Stomach smooth muscle (tissue), 2 donors: ENCODE measurements around the gene C1QL3.

Source experiments
- H3K27ac ChIP-seq: one replicate; pipeline ENCODE4 v1.7.0; 2013; ENCODE audit warnings: mild to moderate bottlenecking, low read length, inconsistent platforms
- H3K27me3 ChIP-seq, 2 donors: one replicate each; pipeline ENCODE4 v1.7.0; 2013; ENCODE audit warnings: low read length in 2 of 2; ENCODE audit not compliant: insufficient read depth in 2 of 2, control insufficient read depth in 1 of 2
- H3K36me3 ChIP-seq, 2 donors: one replicate each; pipeline ENCODE4 v1.7.0; 2013; ENCODE audit warnings: low read length in 2 of 2; ENCODE audit not compliant: control insufficient read depth in 2 of 2, insufficient read depth in 2 of 2
- H3K4me1 ChIP-seq: one replicate; pipeline ENCODE4 v1.7.0; 2013; ENCODE audit warnings: low read length; ENCODE audit not compliant: control insufficient read depth, insufficient read depth
- H3K4me3 ChIP-seq, 2 donors: one replicate each; pipeline ENCODE4 v1.7.0; 2013; ENCODE audit warnings: low read length in 2 of 2
- H3K9ac ChIP-seq, 2 donors: one replicate each; pipeline ENCODE4 v1.7.0; 2013; ENCODE audit warnings: low read length in 2 of 2, mild to moderate bottlenecking in 1 of 2
- H3K9me3 ChIP-seq, 2 donors: one replicate each; pipeline ENCODE4 v1.7.0; 2013; ENCODE audit warnings: low read length in 2 of 2; ENCODE audit not compliant: control insufficient read depth in 2 of 2
- donor health status: healthy.
- donor health status: Pancreatic carcinoma.

The C1QL3 gene

GRCh38 chr10:16536155-16536554 lies 14.5 kb upstream of the C1QL3 start:
- peaks cover 4% of the 10 kb centered on the region in 2 donors for H3K27me3 ChIP-seq
- no peaks in the 10 kb centered on the region for H3K36me3 ChIP-seq
- no peaks in the 10 kb centered on the region for H3K9me3 ChIP-seq
- H3K4me1 ChIP-seq = no peaks in the 10 kb centered on the region
- no peak overlapping the region for H3K27ac ChIP-seq
- H3K4me3 ChIP-seq = no peak overlapping the region
- no peak overlapping the region for H3K9ac ChIP-seq

DNA sequence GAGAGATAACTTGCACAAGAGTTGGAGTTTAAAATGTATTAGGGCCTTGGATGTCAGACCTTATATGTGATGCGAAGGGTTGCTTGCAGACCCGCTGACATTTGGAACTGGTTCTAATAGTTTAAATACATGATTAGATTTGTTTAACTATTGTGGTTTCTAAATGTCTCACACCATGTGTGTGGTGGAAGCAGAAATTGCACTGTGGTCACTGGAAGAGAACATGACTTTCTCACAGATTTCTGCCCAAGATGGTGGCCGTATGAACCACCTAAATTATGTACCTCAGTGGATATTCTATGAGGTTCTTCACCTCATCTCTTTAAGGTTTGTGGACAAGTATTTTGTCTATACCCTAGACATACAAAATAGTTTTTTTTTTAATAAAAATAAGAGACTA lies 8.2 kb upstream of the C1QL3 start:
- H3K27ac ChIP-seq = no peak overlapping the region
- no peaks in the 10 kb centered on the region for H3K4me1 ChIP-seq
- no peaks in the 10 kb centered on the region for H3K9me3 ChIP-seq

GRCh38 chr10:16527452-16527851 lies 5.8 kb upstream of the C1QL3 start:
- H3K9me3 ChIP-seq = no peaks in the 10 kb centered on the region
- H3K27ac ChIP-seq = no peak overlapping the region
- no peak overlapping the region for H3K4me3 ChIP-seq
- no peaks in the 10 kb centered on the region for H3K4me1 ChIP-seq
- H3K27me3 ChIP-seq = peaks cover 4 to 13% of the 10 kb centered on the region in 2 donors
- H3K9ac ChIP-seq = no peak overlapping the region
- no peaks in the 10 kb centered on the region for H3K36me3 ChIP-seq

More for the DNA sequence above, 8.2 kb upstream of the C1QL3 start:
- no peak overlapping the region for H3K9ac ChIP-seq
- H3K27me3 ChIP-seq = peaks cover 0 to 6% of the 10 kb centered on the region in 2 donors
- no peak overlapping the region for H3K4me3 ChIP-seq
- no peaks in the 10 kb centered on the region for H3K36me3 ChIP-seq

GRCh38 chr10:16520900-16521299 lies 779 bp downstream of the C1QL3 start:
- Histone ChIP-seq H3K4me1 (peaks cover 20% of the 10 kb centered on the region), H3K27me3 (peaks cover 22 to 41% of the 10 kb centered on the region in 2 donors), H3K9me3 (no peaks in the 10 kb centered on the region), H3K36me3 (no peaks in the 10 kb centered on the region), H3K9ac (no peak overlapping the region), H3K27ac (no peak overlapping the region), H3K4me3 (peak overlapping the region; percentile 18 to 66)

- Histone ChIP-seq H3K9ac (no peak overlapping the region), H3K27ac (no peak overlapping the region), H3K36me3 (no peaks in the 10 kb centered on the region), H3K9me3 (no peaks in the 10 kb centered on the region), H3K4me1 (peaks cover 20% of the 10 kb centered on the region), H3K27me3 (peaks cover 22 to 41% of the 10 kb centered on the region in 2 donors), H3K4me3 (peak overlapping the region in 1 of 2 donors; percentile 66)
Measured at GRCh38 chr10:16519908-16520861, 1.5 kb downstream of the C1QL3 start.

GRCh38 chr10:16519250-16519907 lies 2.3 kb downstream of the C1QL3 start:
- Histone ChIP-seq H3K27me3 (peaks cover 22 to 41% of the 10 kb centered on the region in 2 donors), H3K4me3 (peak overlapping the region in 1 of 2 donors; percentile 40), H3K36me3 (no peaks in the 10 kb centered on the region), H3K9ac (no peak overlapping the region), H3K4me1 (peaks cover 20% of the 10 kb centered on the region), H3K9me3 (no peaks in the 10 kb centered on the region), H3K27ac (no peak overlapping the region)

DNA sequence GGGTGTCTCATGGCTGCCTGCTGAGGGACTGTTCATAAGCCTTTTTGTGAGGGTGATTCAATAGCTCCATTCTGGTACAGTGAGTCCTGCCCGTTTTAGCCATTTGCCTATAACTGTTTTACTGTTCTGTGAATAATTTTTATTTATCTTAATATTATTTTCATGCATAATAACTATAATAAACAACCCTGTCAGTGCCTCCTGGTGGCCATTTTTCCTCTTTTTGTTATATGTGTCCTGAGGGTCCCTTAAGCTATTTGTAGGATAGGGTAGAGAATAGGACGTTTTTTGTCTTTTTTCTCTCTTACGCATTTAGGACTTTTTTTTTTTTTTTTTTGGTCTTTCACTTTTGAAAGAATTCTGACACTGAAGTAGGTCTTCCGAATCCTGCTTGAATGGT lies 2.9 kb downstream of the C1QL3 start:
- Histone ChIP-seq H3K9ac (no peak overlapping the region), H3K4me1 (peaks cover 20% of the 10 kb centered on the region), H3K36me3 (no peaks in the 10 kb centered on the region), H3K9me3 (no peaks in the 10 kb centered on the region), H3K4me3 (no peak overlapping the region), H3K27ac (no peak overlapping the region), H3K27me3 (peaks cover 22 to 41% of the 10 kb centered on the region in 2 donors)

DNA sequence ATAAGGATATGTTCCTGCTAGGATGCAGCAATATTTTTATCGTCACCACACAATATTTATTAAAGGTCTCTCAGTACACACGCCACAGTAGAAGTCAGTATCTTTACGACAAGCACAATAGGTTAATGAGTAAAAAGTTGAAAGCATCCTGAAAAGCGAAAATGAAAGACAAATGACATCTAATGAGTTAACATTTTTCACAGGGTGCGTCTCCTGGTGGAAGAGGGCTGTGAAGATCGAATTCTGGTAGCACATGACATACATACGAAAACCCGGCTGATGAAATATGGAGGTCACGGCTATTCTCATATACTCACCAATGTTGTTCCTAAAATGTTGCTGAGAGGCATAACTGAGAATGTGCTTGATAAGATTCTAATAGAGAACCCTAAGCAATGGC lies 10.8 kb downstream of the C1QL3 start:
- Histone ChIP-seq H3K9me3 (no peaks in the 10 kb centered on the region), H3K36me3 (no peaks in the 10 kb centered on the region), H3K27me3 (no peaks in the 10 kb centered on the region), H3K4me3 (no peak overlapping the region), H3K4me1 (no peaks in the 10 kb centered on the region), H3K27ac (no peak overlapping the region), H3K9ac (no peak overlapping the region)

- no peaks in the 10 kb centered on the region for H3K27me3 ChIP-seq
- no peak overlapping the region for H3K4me3 ChIP-seq
- no peaks in the 10 kb centered on the region for H3K4me1 ChIP-seq
- H3K27ac ChIP-seq = no peak overlapping the region
- no peak overlapping the region for H3K9ac ChIP-seq
- H3K36me3 ChIP-seq = no peaks in the 10 kb centered on the region
- no peaks in the 10 kb centered on the region for H3K9me3 ChIP-seq
Measured at GRCh38 chr10:16509996-16510395, 11.7 kb downstream of the C1QL3 start.

DNA sequence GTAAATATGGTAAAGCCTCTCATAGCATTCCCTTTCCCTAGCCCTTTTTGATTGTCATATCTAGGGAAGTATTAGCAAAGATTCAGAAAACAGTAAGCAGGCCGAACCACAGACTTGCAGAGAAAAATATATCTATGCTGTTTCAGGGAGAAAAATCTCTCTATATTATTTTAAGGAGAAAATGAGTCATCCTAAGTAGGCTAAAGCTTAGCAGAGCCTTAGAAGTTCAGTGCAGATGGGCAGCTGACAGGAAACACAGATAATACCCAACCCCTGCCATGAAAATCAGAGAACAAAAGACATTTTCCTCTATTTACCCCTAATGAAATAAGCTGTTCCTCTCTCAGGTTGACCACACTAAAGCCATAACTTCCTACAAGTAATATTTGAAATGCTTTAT lies 16.5 kb downstream of the C1QL3 start:
- Histone ChIP-seq H3K4me1 (no peaks in the 10 kb centered on the region), H3K9ac (no peak overlapping the region), H3K36me3 (no peaks in the 10 kb centered on the region), H3K27me3 (no peaks in the 10 kb centered on the region), H3K9me3 (no peaks in the 10 kb centered on the region), H3K27ac (no peak overlapping the region), H3K4me3 (no peak overlapping the region)

- no peak overlapping the region for H3K9ac ChIP-seq
- no peak overlapping the region for H3K4me3 ChIP-seq
- H3K27me3 ChIP-seq = no peaks in the 10 kb centered on the region
- H3K27ac ChIP-seq = no peak overlapping the region
- H3K9me3 ChIP-seq = no peaks in the 10 kb centered on the region
- no peaks in the 10 kb centered on the region for H3K36me3 ChIP-seq
- no peaks in the 10 kb centered on the region for H3K4me1 ChIP-seq
Measured at GRCh38 chr10:16497911-16498310, 23.8 kb downstream of the C1QL3 start.
